Stimulated activated CD8-positive, alpha-beta memory T cell treated with anti-CD3 and anti-CD28 coated beads, Interleukin-7, amount 100 ng/mL, for 1 hour (primary cell): Measurements from ENCODE around the gene TRIO.
"Not testable (repeated sequence)": the region's sequence is repeated elsewhere in the genome, so short reads cannot be mapped to it uniquely, and the experiment has no call there.

Experiments used
- DNase-seq, 2 donors: peaks; one replicate each; pipeline ENCODE4 v3.0.0-alpha.2; 2020; ENCODE audit warnings: low read depth in 2 of 2

Gene TRIO

GRCh38 chr5:14142827-14143545 lies at the start of gene TRIO:
TRIO (plus strand) TSS chr5:14143342; CDS start chr5:14143726, 384 bp downstream.
- peak; percentile 58 to 61 for DNase-seq

- not testable (repeated sequence) for DNase-seq
Measured at GRCh38 chr5:14097380-14097779, 45.8 kb upstream of the TRIO start.

- DNase-seq, result no peak
Measured at GRCh38 chr5:14097998-14098471, 45.1 kb upstream of the TRIO start.

DNA sequence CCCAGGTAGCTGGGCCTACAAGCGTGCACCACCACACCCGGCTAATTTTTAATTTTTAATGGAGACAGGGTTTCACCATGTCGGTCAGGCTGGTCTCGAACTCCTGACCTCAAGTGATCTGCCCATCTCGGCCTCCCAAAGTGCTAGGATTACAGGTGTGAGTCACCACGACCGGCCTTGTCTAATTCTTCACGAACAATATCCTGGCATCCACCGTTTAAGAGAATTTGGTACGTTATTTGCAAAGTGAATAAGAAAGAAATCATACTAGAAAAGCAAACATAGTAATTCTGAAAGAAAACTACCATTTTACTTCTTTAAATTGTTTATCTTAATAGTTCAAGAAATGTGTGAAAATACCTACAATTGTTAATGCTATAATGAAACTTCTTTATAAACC lies 42.9 kb upstream of the TRIO start:
- DNase-seq, result no peak

GRCh38 chr5:14101922-14102321 lies 41.2 kb upstream of the TRIO start:
- DNase-seq, result no peak

- no peak for DNase-seq
Measured at GRCh38 chr5:14102666-14103065, 40.5 kb upstream of the TRIO start.

DNA sequence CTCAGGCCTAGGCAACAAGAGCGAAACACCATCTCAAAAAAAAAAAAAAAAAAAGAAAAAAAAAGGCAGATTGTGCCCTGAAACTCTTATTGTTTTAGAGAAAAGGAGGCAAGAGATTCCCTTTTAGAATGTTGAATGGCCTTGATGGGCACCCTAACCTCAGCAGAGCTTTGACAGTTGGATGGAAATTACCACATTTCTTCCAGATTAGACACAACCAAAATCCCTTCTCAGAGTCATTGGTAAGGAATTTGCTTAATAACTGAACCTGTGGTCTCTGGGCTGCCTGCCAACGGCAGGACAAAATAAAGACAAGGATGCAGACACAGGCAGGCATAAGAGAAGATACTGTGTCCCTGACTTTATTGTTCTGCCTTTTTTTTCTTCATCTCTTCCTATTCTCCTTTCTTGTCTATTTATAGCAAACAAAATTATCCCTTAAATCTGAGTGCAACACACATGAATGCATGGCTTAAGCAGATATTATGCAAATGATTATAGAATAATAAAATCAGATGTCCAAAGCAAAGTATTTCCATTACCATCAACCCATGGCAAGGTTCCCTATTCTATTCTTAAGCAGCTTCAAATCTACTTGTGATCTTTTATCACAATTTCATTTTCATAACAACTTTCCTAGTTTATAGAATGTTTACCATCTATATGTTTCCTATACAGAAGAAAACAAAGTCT lies 37.3 kb upstream of the TRIO start:
- DNase-seq, result no peak

DNA sequence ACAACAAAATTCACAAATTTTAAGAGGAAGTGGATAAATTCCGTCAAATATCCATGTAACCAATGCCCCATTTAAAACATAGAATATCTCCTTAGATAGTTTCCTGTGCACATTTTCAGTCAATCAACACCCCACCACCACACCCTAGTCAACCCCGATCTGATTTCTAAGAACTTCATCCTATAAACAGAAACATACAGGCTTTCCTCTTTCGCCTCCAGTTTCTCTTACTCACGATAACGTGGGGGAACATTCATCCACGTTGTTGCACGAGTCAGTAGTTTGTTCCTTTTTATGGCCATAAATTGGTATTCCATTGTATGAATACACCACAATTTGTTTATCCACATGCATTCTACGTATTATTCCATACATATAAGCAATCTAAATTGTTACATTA lies 35.6 kb upstream of the TRIO start:
- no peak for DNase-seq

DNA sequence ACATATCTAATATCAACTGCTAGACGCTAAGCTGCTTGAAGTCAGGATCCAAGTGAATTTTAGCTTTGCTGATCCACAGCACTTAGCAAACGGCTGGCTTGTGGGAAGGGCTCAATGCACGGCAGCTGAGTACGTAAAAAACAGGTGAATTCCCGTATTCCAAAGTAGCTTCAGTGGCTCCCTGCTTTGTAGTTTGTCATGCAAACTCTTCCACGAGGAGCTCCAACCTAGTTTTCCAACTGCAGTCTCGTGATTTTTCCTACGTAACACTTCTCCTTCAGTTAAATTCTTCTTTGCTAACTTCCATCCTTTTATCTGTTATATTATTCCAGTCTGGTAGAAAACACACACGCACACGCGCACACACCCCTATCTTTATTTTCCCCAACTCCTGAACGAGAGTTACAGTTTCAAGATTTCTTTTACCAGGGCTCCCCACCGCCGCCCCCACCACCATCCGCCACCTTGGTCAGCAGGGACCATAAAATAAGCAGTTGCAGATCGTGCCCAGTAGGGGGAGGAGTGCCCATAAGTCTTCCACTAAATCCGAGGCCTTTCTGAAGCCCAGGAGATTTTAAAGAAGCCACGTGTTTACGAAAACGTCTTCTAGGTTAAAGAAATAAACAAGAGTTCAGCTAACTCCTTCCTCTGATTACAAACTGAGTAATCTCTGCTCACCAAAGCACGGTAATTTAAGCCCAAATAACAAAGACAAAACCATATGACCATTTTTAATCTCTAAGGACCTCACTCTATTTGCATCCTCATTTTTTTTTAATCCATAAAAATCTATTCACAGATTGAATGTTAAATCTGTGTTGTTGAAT lies 34.8 kb upstream of the TRIO start:
- DNase-seq, result no peak

- no peak for DNase-seq
Measured at GRCh38 chr5:14109041-14109747, 33.9 kb upstream of the TRIO start.

- no peak for DNase-seq
Measured at GRCh38 chr5:14109771-14110170, 33.4 kb upstream of the TRIO start.

- DNase-seq, result no peak
Measured at GRCh38 chr5:14110196-14110595, 32.9 kb upstream of the TRIO start.

- no peak for DNase-seq
Measured at GRCh38 chr5:14110680-14111079, 32.5 kb upstream of the TRIO start.

DNA sequence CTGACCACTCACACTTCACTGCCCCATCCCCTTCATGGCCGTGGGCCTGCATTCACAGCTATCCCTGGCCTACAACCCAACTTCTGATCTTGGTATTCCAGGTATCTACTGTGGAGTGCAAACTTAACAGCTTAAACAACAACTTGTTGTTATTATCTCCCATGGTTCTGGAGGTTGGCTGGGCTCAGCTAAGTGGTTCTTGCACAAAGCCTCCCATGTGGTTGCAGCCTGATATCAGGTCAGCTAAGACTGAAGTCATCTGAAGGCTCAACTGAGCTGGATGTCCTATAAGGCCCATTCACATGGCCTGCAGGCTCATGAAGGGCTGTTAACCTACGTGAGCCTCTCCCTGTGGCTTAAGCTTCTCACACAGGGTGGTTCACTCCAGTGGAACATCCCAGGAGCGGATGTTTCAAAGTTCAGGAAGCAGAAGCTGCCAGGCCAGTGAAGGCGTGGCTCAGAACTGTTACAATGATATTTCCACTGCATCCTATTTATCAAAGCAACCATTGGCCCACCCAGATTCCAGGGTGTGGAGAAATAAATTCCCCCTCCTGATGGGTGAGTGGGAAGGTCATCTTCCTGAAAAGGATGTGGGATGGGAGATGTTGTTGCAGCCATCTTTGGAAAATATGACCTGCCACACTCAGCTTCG lies 30.0 kb upstream of the TRIO start:
- DNase-seq, result no peak

- DNase-seq, result no peak
Measured at GRCh38 chr5:14114615-14115251, 28.4 kb upstream of the TRIO start.

DNA sequence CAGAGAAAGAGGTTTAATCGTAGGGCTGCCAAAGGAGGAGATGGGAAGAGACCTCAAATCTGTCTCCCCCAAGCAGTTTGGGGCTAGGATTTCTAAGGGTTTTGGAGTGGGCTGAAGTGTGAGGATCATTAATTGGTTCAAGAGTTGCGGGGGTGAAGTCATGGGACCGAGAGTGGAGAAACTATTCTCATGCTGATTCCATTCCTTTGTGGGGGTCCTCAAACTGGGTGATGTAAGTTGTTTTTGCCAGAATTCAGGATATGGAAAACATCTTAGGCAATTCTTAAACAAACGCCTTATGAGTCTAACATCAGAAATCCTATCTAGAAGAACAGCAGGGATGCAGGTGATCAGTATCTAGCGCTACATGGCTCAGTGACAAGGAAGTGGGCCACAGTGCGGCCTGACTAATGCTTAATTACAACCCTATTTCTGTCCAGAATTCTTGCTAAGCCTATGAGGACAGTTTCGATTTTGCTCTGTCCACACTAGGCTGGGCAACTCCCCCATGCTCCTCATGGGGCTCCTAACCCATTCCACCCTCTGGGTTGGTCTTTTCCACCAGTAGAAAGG lies 27.7 kb upstream of the TRIO start:
- no peak for DNase-seq

DNA sequence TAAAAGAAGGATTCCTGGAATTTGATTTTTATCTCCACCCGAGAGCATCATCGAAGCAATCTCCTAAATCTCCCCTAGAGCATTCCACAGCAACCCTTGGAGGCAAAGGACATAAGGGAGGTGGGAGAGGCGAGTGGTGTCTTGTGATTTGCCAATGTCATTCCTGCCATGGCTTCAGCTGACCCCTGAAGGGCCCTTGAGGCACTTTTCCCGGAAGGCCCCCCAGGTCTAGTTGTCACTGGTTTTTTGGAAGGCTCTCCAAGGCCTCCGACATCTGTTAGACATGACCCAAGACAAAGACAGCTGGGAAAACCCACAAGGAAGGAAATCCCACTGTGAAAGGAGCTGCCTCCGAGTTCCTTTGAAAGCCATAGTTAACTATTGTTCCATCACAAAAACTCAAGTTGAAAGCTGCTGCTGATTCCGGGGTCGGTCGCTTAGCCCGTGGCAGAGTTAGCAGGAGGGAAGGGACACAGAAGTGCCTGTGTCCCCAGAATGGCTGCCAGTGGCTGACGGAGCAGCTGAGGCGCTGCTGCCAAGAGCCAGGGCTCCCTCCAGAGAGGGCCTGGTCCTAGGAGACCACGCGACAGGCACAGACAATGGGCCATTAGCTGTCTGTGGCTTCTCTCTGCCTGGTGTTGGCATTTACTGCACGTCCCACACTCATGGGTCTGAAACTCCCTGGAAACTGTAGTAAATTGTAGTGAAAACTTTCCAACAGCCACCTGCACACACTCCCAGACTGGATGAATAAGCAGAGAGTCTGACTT lies 24.4 kb upstream of the TRIO start:
- no peak for DNase-seq

DNA sequence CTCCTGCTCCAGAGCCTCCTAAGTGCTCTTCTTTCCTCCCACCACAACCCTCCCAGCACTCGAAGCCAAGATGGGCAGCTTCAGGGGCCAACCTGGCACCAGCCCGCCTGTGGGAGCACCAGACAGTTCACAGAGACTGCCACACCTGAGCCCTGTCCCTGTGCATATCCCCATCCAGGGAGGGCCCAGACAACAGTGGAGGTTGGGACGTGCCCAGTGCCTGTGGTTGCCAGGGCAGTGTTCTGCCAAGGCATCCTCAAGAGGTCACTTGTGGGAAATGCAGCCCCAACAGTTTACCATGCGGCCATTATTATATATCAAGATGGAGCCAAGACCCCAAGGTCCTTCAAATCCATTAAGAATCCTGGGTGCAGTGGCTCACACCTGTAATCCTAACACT lies 23.0 kb upstream of the TRIO start:
- no peak for DNase-seq

DNA sequence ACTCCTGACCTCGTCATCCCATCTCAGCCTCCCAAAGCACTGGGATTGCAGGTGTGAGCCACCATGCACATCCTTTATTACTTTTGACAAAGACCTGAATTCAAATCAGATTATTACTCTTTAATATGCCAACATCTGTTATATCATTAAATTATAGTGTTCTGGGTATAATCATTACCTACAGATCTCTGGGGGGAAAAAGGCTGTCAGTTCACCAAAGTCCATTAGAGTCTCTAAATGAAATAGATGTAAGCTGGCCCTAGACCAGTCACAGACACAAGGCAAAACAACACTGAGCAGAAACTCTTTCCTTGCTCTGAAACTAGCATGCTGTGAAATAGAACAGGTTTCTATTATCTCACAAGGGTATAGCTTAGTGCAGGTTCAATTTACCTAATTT lies 21.6 kb upstream of the TRIO start:
- DNase-seq, result no peak

DNA sequence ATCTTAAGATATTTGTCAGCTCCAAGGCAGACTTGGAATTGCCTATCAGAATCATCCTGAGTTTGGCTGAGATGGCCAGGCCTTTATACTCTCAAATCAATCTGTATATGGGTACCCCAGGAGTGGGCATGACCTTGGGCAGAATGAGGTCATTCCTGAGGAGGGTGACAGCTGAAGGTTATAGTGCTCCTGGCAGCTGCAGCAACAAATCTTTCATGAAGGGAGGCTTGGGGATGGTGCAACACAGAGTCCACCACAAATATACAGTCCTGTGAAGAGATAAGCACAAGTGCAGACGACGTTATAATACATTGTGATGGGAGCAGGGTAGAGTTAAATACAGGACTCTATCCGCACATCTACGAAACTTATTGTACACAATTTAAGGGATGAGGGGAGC lies 21.1 kb upstream of the TRIO start:
- no peak for DNase-seq
